Activated T-helper 1 cell treated with anti-CD3 and anti-CD28 coated beads, Interleukin-12 subunit alpha, Interleukin-12 subunit beta, Interleukin-2, Interleukin-4 antibody, amounts not matched to agents 30 ng/mL and 10 ng/mL and 1 ng/mL, durations not matched to agents 14 hours and 24 hours and 36 hours (primary cell): ENCODE data around the gene PLA2G1B. TPM values are rescaled to one million over a fixed set of nuclear protein-coding genes. Genes with fewer than 3 reads are reported as not detected.
A peak's percentile ranks its signal among the peaks of the same experiment; 100 is the strongest.

ENCODE experiments used
- DNase-seq: peaks from one replicate; pipeline ENCODE4 v3.0.0; 2021; ENCODE audit warnings: low spot score
- H3K27ac Mint-ChIP-seq: one replicate; pipeline ENCODE4 v1.8.0; 2021; ENCODE audit warnings: mild to moderate bottlenecking, mixed read lengths
- H3K27me3 Mint-ChIP-seq: one replicate; pipeline ENCODE4 v1.8.0; 2022; ENCODE audit warnings: mild to moderate bottlenecking, moderate library complexity, mixed read lengths; ENCODE audit not compliant: insufficient read depth
- H3K36me3 Mint-ChIP-seq: one replicate; pipeline ENCODE4 v1.8.0; 2021; ENCODE audit warnings: low read depth, mixed read lengths
- H3K4me1 Mint-ChIP-seq: one replicate; pipeline ENCODE4 v1.8.0; 2021; ENCODE audit warnings: low read depth, mixed read lengths
- H3K4me3 Mint-ChIP-seq: one replicate; pipeline ENCODE4 v1.8.0; 2021; ENCODE audit warnings: mild to moderate bottlenecking, moderate library complexity, mixed read lengths
- H3K9me3 Mint-ChIP-seq: one replicate; pipeline ENCODE4 v1.8.0; 2021; ENCODE audit warnings: mixed read lengths
- intact Hi-C: fragments of 100-400 bp; cut with micrococcal nuclease; formaldehyde crosslinking; loops from one replicate; pipeline ENCODE4 v1.15.1; 2024
- total RNA-seq: library from RNA; stranded (reverse); gene quantifications from 2 replicates; pipeline ENCODE4 v1.2.3, GENCODE V29; 2022

Gene PLA2G1B
- total RNA-seq, 1 donor from 2014 or later, result not detected

GRCh38 chr12:120292411-120292660, 35.2 kb downstream of the PLA2G1B start:
- no peak overlapping the region for H3K27ac Mint-ChIP-seq
- H3K4me3 Mint-ChIP-seq, result no peak overlapping the region
- H3K36me3 Mint-ChIP-seq, result no peaks in the 10 kb centered on the region
- DNase-seq, result no peak
- peaks cover 8% of the 10 kb centered on the region for H3K27me3 Mint-ChIP-seq
- H3K9me3 Mint-ChIP-seq, result no peaks in the 10 kb centered on the region
- intact Hi-C loops, result loop anchor here (2.0 to 5.0 kb wide), 2 partner anchors 205 to 286 kb away; partner anchors contain the start of gene DYNLL1
- no peaks in the 10 kb centered on the region for H3K4me1 Mint-ChIP-seq

GRCh38 chr12:120290609-120291305, 36.8 kb downstream of the PLA2G1B start:
- Mint-ChIP-seq H3K4me3 (no peak overlapping the region), H3K27ac (peak overlapping the region; percentile 71), H3K27me3 (peaks cover 8% of the 10 kb centered on the region), H3K4me1 (no peaks in the 10 kb centered on the region), H3K36me3 (no peaks in the 10 kb centered on the region), H3K9me3 (no peaks in the 10 kb centered on the region)
- intact Hi-C loops, result loop anchor here (1.0 to 5.0 kb wide), 7 partner anchors 24 to 207 kb away; partner anchors contain the start of genes DYNLL1 and RPLP0
- peak; percentile 49 for DNase-seq

GRCh38 chr12:120287491-120287890, 40.1 kb downstream of the PLA2G1B start:
- intact Hi-C loops, result no loop called here
- no peak overlapping the region for H3K4me3 Mint-ChIP-seq
- peaks cover 14% of the 10 kb centered on the region for H3K27me3 Mint-ChIP-seq
- H3K9me3 Mint-ChIP-seq, result no peaks in the 10 kb centered on the region
- H3K4me1 Mint-ChIP-seq, result no peaks in the 10 kb centered on the region
- no peak overlapping the region for H3K27ac Mint-ChIP-seq
- DNase-seq, result no peak
- H3K36me3 Mint-ChIP-seq, result no peaks in the 10 kb centered on the region

- no peak overlapping the region for H3K4me3 Mint-ChIP-seq
These were observed 40.6 kb downstream of the PLA2G1B start for GRCh38 chr12:120286768-120287490.

GRCh38 chr12:120284381-120284780, 43.2 kb downstream of the PLA2G1B start:
- no peak overlapping the region for H3K27ac Mint-ChIP-seq
- intact Hi-C loops, result no loop called here
- DNase-seq, result no peak
- peaks cover 11% of the 10 kb centered on the region for H3K27me3 Mint-ChIP-seq
- no peaks in the 10 kb centered on the region for H3K9me3 Mint-ChIP-seq
- no peaks in the 10 kb centered on the region for H3K4me1 Mint-ChIP-seq
- no peaks in the 10 kb centered on the region for H3K36me3 Mint-ChIP-seq
- no peak overlapping the region for H3K4me3 Mint-ChIP-seq

More at GRCh38 chr12:120286768-120287490, 40.6 kb downstream of the PLA2G1B start:
- intact Hi-C loops, result no loop called here
- Mint-ChIP-seq H3K9me3 (no peaks in the 10 kb centered on the region), H3K27ac (no peak overlapping the region), H3K27me3 (peaks cover 14% of the 10 kb centered on the region), H3K36me3 (no peaks in the 10 kb centered on the region), H3K4me1 (no peaks in the 10 kb centered on the region)
- no peak for DNase-seq

- DNase-seq, result no peak
- H3K9me3 Mint-ChIP-seq, result no peaks in the 10 kb centered on the region
- intact Hi-C loops, result no loop called here
- no peaks in the 10 kb centered on the region for H3K4me1 Mint-ChIP-seq
- H3K27ac Mint-ChIP-seq, result no peak overlapping the region
- no peaks in the 10 kb centered on the region for H3K36me3 Mint-ChIP-seq
- H3K4me3 Mint-ChIP-seq, result no peak overlapping the region
- H3K27me3 Mint-ChIP-seq, result peaks cover 11% of the 10 kb centered on the region
These were observed 44.3 kb downstream of the PLA2G1B start for GRCh38 chr12:120283318-120283717.

- Mint-ChIP-seq H3K27me3 (peaks cover 5% of the 10 kb centered on the region), H3K27ac (no peak overlapping the region), H3K4me1 (no peaks in the 10 kb centered on the region), H3K36me3 (no peaks in the 10 kb centered on the region), H3K9me3 (no peaks in the 10 kb centered on the region), H3K4me3 (no peak overlapping the region)
- no peak for DNase-seq
- intact Hi-C loops, result no loop called here
These were observed 49.2 kb downstream of the PLA2G1B start for GRCh38 chr12:120278137-120279069.

- Mint-ChIP-seq H3K4me3 (no peak overlapping the region), H3K27me3 (peaks cover 5% of the 10 kb centered on the region), H3K36me3 (no peaks in the 10 kb centered on the region), H3K4me1 (no peaks in the 10 kb centered on the region), H3K27ac (no peak overlapping the region), H3K9me3 (no peaks in the 10 kb centered on the region)
- no peak for DNase-seq
- intact Hi-C loops, result no loop called here
These were observed 50.8 kb downstream of the PLA2G1B start for GRCh38 chr12:120276734-120277133.

Other genes with a start within 250 kb of the PLA2G1B start
- gene RAB35, start 211.0 kb downstream of the PLA2G1B start, total RNA-seq, result 89.2 and 94.2 TPM in 2 replicates
- gene GCN1, start 133.1 kb downstream of the PLA2G1B start, total RNA-seq, result 164 and 173 TPM in 2 replicates
- gene RPLP0, start 126.7 kb downstream of the PLA2G1B start, total RNA-seq, result 2,459 and 2,531 TPM in 2 replicates
- 53.0 and 57.7 TPM in 2 replicates for gene PXN, start 62.0 kb downstream of the PLA2G1B start, total RNA-seq
- 5,055 and 7,832 TPM in 2 replicates for gene RNU4-2, start 35.9 kb downstream of the PLA2G1B start, total RNA-seq
- 2,369 and 3,474 TPM in 2 replicates for gene RNU4-1, start 34.5 kb downstream of the PLA2G1B start, total RNA-seq
- 1.0 and 1.7 TPM in 2 replicates for gene SIRT4, start 25.5 kb downstream of the PLA2G1B start, total RNA-seq
- 0.07 TPM in 1 of 2 replicates, not detected in the other for gene MSI1, start 41.4 kb upstream of the PLA2G1B start, total RNA-seq
- 352 and 365 TPM in 2 replicates for gene COX6A1, start 110.3 kb upstream of the PLA2G1B start, total RNA-seq
- 50.7 and 55.7 TPM in 2 replicates for gene TRIAP1, start 118.6 kb upstream of the PLA2G1B start, total RNA-seq
- 34.0 and 38.8 TPM in 2 replicates for gene GATC, start 118.7 kb upstream of the PLA2G1B start, total RNA-seq
- 233 and 239 TPM in 2 replicates for gene SRSF9, start 142.0 kb upstream of the PLA2G1B start, total RNA-seq
- 341 and 356 TPM in 2 replicates for gene DYNLL1, start 168.3 kb upstream of the PLA2G1B start, total RNA-seq
- 27.8 and 29.8 TPM in 2 replicates for gene COQ5, start 201.4 kb upstream of the PLA2G1B start, total RNA-seq
- gene RNF10, start 206.6 kb upstream of the PLA2G1B start, total RNA-seq, result 170 and 181 TPM in 2 replicates